ENCODE results near the gene PRR16.
"Not testable (repeated sequence)": the region's sequence is repeated elsewhere in the genome, so short reads cannot be mapped to it uniquely, and the experiment has no call there.

Gene PRR16

GRCh38 chr5:120682851-120683250, 218.8 kb downstream of the PRR16 start:
- DNase-seq, result no peak

DNA sequence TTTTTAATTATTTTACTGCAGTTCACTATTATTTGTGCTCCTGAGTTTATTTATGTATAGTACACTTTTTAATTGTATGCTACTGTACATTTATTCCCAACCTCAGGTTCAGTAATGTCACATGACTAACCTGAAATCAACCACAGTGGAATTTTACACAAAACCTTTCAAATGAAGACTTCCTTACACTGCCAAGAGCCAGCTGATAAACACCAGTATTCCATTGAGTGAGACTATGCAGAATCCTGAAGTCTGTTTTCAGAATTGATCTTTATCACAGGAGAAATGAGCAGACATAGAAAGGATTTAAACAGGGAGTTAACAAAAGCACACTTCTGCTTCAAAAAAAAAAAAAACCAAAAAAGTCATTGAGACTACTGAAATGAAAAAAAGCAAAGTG, 219.5 kb downstream of the PRR16 start:
- DNase-seq, result no peak

DNA sequence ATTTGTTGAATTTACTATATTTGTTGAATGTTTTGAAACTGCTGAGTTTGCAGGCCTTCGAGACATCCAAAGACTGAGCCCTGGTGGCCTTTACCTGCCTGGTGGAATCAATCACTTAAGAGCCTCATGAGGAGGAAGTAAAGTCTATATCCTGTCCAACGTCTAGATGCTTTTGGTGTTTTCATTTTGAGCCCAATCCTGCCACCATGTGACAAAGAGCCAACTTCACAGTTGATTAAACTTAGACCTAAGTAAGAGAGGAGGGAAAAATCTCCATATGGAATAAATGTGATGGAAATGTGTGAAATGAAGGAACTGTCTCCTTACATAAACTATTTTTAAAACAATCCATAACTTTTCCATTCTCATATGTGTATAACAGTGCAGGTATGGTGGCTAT, 220.1 kb downstream of the PRR16 start:
- DNase-seq, result no peak

DNA sequence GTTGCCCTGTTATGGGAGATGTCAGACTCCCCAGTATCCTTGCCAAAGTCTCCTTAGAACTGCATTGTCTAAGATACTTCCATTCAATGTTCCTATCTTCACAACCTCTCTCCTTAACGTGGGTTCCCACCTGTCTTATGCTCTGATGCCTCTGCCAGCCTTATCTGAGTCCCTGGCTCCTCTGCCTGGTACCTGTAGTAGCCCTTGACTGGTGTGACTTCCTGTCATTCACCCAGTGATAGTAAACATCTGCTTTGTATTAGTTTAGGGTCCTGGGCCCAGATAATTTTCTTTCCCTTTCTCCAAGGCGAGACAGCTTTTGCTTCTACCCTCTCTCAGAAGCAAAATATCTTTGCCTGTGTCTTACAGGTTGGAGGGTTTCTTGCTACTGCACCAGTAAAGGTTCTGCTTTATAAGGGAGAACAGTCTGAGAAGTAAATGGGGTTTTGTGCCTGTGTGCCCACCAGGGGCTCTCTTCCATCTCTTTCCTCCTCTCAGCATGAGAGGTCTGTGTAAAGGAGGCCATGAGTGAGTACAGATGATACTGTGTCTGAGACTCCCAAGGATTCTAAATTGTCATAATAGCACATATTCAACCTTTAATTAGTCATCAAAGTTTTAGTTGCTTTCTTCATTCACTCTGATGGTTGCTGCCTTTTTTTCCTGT, 220.8 kb downstream of the PRR16 start:
- DNase-seq, result no peak

DNA sequence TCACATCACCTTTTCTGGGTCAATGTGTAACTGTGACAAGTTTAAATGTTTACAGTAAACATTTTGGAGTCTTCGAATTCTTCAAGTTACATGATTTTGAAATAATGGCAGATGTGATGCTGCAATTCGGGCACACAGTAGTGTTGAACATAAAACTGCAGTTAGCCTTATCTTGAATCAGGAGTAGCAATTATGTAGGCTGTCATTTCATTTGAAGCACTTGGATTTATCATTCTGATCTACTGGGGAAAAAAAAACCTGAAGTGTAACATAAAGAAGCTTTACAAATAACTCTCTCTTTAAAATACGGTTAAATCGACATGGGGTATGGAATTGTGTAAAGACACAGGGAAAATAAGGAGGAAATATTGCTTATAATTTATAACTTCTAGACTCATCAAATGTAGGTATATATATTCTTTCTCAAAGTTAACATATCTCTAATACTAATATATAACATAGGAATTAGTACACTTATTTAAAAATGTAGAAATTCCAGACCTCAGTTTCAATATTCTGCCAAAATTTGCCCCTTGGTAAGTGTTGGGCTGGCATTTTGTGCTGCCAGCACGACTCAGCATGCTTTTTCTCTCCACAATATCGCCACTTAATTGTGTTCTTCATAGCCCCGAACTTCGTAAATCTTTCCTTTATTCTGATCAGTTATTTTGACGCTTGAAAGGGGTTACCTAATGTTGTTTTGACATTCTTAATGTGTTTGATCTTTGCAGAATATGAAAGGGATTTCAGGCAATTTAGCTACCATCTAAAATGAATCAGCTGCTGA, 226.7 kb downstream of the PRR16 start:
- no peak for DNase-seq

- no peak for DNase-seq
These were observed 228.2 kb downstream of the PRR16 start for GRCh38 chr5:120692325-120692724.

DNA sequence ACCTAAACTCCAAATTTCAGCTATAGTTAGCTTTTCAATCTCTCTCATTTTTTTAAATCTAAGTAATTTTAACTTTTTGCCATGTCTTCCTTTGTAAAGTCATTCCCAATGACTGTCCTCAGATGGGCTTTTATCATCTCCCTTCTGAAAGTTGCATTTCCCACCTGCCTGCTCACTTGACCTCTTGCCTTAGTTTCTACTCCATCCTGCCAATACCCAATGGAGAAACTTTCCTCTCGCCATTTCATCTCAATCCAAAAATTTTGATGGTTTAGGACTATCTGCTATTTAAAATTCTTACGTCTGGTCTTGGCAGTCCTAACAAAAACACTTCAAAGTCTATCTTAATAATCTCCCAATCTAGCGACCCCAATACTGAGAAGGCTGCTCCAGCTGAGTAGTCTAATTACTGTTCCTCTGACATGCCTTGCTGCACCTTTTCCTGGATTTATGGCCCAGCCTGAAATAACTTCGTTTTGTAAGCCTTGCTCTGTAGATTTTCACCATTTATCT, 231.3 kb downstream of the PRR16 start:
- DNase-seq, result no peak

DNA sequence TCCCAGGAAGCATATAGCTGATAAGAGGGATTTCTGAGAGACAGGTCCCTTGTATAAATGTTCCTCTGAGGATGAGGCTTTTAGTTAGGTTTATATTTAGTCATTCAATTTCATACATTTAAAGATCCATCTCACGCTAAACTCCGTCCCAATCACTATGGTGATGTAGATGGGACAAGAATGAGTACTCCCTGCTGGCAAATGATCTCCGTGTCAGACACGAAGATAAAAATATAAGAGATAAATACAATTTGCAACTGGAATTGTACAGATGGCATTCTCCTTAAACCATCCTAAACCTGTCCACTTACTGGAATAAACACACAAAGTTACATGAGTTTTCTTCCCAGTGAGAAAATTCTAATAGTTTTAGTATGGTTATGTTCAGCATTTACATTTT, 233.0 kb downstream of the PRR16 start:
- DNase-seq, result no peak

DNA sequence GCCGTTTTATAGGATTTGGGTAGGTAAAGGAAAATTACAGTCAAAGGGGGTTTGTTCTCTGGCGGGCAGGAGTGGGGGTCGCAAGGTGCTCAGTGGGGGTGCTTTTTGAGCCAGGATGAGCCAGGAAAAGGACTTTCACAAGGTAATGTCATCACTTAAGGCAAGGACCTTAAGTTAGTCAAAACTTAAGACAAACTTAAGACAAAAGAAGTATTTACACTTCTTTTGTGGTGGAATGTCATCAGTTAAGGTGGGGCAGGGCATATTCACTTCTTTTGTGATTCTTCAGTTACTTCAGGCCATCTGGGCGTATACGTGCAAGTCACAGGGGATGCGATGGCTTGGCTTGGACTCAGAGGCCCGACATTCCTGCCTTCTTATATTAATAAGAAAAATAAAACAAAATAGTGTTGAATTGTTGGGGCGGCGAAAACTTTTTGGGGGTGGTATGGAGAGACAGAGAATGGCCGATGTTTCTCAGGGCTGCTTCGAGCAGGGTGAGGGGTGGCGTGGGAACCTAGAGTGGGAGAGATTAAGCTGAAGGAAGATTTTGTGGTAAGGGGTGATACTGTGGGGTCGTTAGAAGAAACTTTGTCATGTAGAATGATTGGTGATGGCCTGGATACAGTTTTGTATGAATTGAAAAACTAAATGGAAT, 233.7 kb downstream of the PRR16 start:
- not testable (repeated sequence) for DNase-seq

- DNase-seq, result not testable (repeated sequence)
These were observed 236.6 kb downstream of the PRR16 start for GRCh38 chr5:120700653-120701052.

- DNase-seq, result not testable (repeated sequence)
These were observed 238.9 kb downstream of the PRR16 start for GRCh38 chr5:120702817-120703538.

- no peak for DNase-seq
These were observed 240.0 kb downstream of the PRR16 start for GRCh38 chr5:120703918-120704587.

DNA sequence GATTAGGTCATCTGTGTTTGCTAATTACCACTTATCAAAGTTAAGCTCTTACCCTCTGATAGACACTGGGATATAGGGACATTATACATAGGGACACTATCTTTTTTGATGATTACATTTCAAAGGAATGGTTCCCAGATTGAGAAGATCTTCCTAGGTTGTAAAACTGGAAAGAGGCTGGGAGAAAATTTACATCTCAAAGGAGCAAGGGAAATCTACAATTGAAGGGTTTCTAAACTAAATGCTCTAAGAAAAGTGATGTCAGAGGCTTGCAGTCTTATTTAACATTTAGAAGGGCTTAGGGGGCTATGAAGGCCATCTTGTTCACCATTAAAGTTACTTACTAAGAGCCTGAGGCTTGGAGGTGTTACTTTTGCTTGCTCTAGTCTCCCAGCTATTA, 242.8 kb downstream of the PRR16 start:
- no peak for DNase-seq

- DNase-seq, result no peak
These were observed 253.3 kb downstream of the PRR16 start for GRCh38 chr5:120717381-120717780.

- no peak for DNase-seq
These were observed 266.1 kb downstream of the PRR16 start for GRCh38 chr5:120730214-120730613.

GRCh38 chr5:120734033-120734432, 269.9 kb downstream of the PRR16 start:
- no peak for DNase-seq

DNA sequence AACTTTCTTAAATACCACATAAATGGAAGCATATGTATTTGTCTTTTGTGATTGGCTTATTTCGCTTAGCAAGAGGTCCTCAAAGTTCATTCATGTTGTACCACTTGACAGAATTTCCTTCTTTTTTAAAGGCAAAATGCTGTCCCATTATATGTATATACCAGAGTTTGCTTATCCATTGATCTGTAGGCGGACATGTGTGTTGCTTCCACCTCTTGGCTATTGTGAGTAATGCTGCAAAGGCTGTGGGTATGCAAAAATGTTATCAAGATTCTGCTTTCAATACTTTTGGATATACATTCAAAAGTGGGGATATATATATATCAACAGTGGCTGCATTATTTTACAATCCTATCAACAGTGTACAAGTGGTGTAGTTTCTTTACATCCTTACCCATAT, 271.0 kb downstream of the PRR16 start:
- no peak for DNase-seq

Measured in suppressor macrophage treated with lipopolysaccharide for 4 hours (primary cell).